ENCODE results near the gene SGMS2.
"Not testable (repeated sequence)": the region's sequence is repeated elsewhere in the genome, so short reads cannot be mapped to it uniquely, and the experiment has no call there.

The SGMS2 gene

GRCh38 chr4:107863850-107864371, 39.2 kb downstream of the SGMS2 start:
- DNase-seq (ENCODE audit: low read depth in 4 of 4, low spot score in 1 of 4): no peak

GRCh38 chr4:107866726-107867125, 42.0 kb downstream of the SGMS2 start:
- no peak for DNase-seq (ENCODE audit: low read depth in 4 of 4, low spot score in 1 of 4)

- DNase-seq (ENCODE audit: low read depth in 4 of 4, low spot score in 1 of 4): no peak
Observed at GRCh38 chr4:107870236-107870635, 45.5 kb downstream of the SGMS2 start.

- no peak for DNase-seq (ENCODE audit: low read depth in 4 of 4, low spot score in 1 of 4)
Observed at GRCh38 chr4:107870916-107871786, 46.4 kb downstream of the SGMS2 start.

GRCh38 chr4:107874024-107874423, 49.3 kb downstream of the SGMS2 start:
- DNase-seq (ENCODE audit: low read depth in 4 of 4, low spot score in 1 of 4): no peak

- no peak for DNase-seq (ENCODE audit: low read depth in 4 of 4, low spot score in 1 of 4)
Observed at GRCh38 chr4:107876099-107876498, 51.4 kb downstream of the SGMS2 start.

- DNase-seq (ENCODE audit: low read depth in 4 of 4, low spot score in 1 of 4): no peak
Observed at GRCh38 chr4:107877361-107877760, 52.6 kb downstream of the SGMS2 start.

- no peak for DNase-seq (ENCODE audit: low read depth in 4 of 4, low spot score in 1 of 4)
Observed at GRCh38 chr4:107885865-107886264, 61.1 kb downstream of the SGMS2 start.

GRCh38 chr4:107888237-107888636, 63.5 kb downstream of the SGMS2 start:
- no peak for DNase-seq (ENCODE audit: low read depth in 4 of 4, low spot score in 1 of 4)

- no peak for DNase-seq (ENCODE audit: low read depth in 4 of 4, low spot score in 1 of 4)
Observed at GRCh38 chr4:107890779-107891178, 66.0 kb downstream of the SGMS2 start.

- no peak for DNase-seq (ENCODE audit: low read depth in 4 of 4, low spot score in 1 of 4)
Observed at GRCh38 chr4:107891299-107891698, 66.6 kb downstream of the SGMS2 start.

- DNase-seq (ENCODE audit: low read depth in 4 of 4, low spot score in 1 of 4): no peak
Observed at GRCh38 chr4:107893171-107894137, 68.7 kb downstream of the SGMS2 start.

GRCh38 chr4:107894138-107894603, 69.4 kb downstream of the SGMS2 start:
- no peak for DNase-seq (ENCODE audit: low read depth in 4 of 4, low spot score in 1 of 4)

- no peak for DNase-seq (ENCODE audit: low read depth in 4 of 4, low spot score in 1 of 4)
Observed at GRCh38 chr4:107896158-107896645, 71.5 kb downstream of the SGMS2 start.

GRCh38 chr4:107896646-107897045, 71.9 kb downstream of the SGMS2 start:
- no peak for DNase-seq (ENCODE audit: low read depth in 4 of 4, low spot score in 1 of 4)

- no peak for DNase-seq (ENCODE audit: low read depth in 4 of 4, low spot score in 1 of 4)
Observed at GRCh38 chr4:107897823-107898222, 73.1 kb downstream of the SGMS2 start.

- no peak for DNase-seq (ENCODE audit: low read depth in 4 of 4, low spot score in 1 of 4)
Observed at GRCh38 chr4:107900067-107900466, 75.3 kb downstream of the SGMS2 start.

GRCh38 chr4:107900508-107900907, 75.8 kb downstream of the SGMS2 start:
- DNase-seq (ENCODE audit: low read depth in 4 of 4, low spot score in 1 of 4): no peak

GRCh38 chr4:107901213-107901934, 76.6 kb downstream of the SGMS2 start:
- DNase-seq (ENCODE audit: low read depth in 4 of 4, low spot score in 1 of 4): no peak

GRCh38 chr4:107902715-107903114, 78.0 kb downstream of the SGMS2 start:
- DNase-seq (ENCODE audit: low read depth in 4 of 4, low spot score in 1 of 4): no peak

- DNase-seq (ENCODE audit: low read depth in 4 of 4, low spot score in 1 of 4): not testable (repeated sequence)
Observed at GRCh38 chr4:107905082-107905481, 80.3 kb downstream of the SGMS2 start.

Data from stimulated activated CD4-positive, alpha-beta T cell treated with anti-CD3 and anti-CD28 coated beads, Interleukin-1b, Interleukin-23, amount 100 ng/mL, for 24 hours (primary cell).